Stimulated activated naive CD4-positive, alpha-beta T cell (primary cell): ENCODE results near the gene SCAMP1.

ENCODE experiments used
- DNase-seq, 6 experiments: peaks; one replicate each; lab custom pipeline; 2025; lab: John Stamatoyannopoulos, UW

SCAMP1 gene

GRCh38 chr5:78513441-78513840 is 153.0 kb downstream of the SCAMP1 start:
- no peak for DNase-seq

DNA sequence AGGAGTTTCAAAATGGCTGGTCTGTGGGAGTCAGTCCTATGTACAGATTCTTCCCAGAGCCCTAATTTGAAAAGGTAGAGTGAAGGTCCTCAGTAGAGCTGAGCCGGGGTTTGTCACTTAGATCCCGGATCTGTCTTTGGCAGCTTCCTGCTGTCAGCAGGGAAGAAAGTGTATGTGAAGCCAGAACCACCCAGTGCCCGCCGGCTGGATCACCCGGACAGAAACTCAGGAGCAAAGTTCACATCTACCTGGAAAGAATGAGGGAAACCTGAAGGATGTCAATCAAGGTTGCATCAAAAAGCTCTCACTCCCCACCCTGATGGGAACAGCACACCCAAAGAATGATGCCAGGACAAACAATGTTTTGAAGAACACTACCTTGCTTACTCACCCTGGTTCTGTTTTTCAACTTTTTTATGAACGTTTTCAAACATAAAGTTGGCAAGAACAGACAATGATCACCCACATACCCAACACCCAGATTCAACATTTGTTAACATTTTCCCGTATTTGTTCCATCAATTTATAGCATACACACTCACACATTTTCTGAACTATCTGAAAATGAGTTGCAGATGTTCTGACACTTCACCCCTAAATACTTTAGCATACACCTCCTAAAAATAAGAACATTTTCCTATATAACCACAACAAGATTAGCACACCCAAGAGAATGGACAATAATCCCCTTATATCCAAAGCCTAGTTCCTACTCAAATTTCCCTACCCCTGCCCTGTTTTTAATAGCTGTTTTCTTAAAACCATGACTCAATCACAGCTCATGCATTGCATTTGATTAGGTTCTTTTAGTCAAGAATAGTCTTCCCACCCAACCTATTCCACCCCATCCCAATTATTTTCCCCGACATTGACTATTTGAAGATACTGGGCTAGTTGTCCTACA is 154.3 kb downstream of the SCAMP1 start:
- no peak for DNase-seq

GRCh38 chr5:78515670-78516069 is 155.3 kb downstream of the SCAMP1 start:
- no peak for DNase-seq

DNA sequence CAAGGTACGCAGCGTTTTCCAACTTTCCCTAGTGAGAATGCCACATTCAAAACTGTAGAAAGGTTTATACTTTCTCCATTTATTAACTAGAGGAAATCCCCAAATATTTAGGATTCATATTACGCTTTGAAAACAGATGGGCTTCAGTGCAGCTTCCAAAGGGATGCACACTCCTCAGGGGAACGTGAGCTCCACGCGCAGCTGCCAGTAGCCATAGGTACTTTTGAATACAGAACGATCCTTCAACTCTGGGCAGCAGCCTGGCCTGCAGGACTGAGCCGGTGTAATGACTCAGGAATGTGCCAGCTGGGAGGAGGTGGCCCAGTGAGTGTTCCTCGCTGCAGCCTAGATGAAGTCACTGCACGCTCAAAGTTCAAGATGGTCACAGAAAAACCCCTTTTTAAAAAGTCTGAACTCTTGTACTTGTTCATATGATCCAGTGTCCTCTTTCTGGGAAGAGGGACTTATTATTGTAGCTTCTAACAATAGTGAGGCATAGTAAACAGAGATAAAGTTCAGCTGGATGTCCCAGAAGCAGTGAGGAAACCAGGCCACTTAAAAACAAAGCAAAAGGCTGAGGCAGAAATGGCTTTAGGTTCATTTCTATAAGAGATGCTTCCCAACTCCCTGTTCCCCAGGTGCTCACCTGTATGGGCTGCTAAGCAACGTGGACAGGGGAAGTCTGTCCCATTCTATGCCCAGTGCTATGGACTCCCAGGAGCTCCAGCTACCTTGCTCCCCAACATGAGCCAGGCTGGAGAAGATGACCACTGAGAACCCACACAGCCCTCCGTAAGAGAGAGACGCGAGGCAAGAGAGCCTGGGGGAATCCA is 158.2 kb downstream of the SCAMP1 start:
- DNase-seq, result no peak

GRCh38 chr5:78519198-78519941 is 159.0 kb downstream of the SCAMP1 start:
- no peak for DNase-seq

- no peak for DNase-seq
These were observed 161.0 kb downstream of the SCAMP1 start for GRCh38 chr5:78521455-78521854.

GRCh38 chr5:78522476-78523260 is 162.3 kb downstream of the SCAMP1 start:
- DNase-seq, result no peak

DNA sequence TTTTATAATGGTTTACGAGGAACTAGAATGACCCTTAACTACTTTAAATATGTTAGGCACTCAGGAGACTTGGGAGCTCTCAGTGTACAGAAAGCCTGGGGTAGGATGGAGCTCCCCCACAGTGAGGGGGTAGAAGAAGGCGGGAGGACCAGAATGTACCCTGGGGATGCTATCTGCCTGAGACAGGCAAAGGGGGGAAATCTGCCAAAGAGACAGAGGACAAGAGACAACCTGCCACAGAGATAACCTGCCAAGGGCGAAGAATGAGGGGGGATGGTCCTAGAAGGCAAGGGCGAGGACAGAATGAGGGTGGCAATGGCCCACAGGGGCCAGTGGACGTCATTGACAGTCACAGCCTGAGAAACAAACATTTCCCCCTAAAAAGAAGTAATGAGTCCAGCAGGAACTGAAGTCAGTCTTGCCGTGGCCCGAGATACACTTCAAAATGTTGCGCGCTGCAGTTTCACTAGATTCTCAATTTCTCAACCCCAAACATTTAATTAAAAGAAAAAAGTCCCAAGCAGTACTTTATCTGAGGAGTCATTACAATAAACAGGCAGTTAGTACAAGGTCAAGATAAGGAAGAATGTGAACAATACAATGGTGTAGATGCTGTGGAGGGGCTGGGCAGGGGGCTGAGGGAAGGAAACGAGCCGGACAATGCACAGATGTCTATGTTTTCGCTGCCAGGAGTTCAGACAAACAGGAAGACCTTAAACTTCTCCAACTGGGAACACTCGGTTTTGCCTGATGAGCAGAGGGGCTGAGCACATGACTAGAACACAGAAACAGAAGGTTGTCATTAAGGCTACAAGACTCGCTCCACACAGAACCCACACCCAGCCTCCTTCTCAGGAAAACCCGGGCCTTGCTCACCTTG is 163.1 kb downstream of the SCAMP1 start:
- no peak for DNase-seq

DNA sequence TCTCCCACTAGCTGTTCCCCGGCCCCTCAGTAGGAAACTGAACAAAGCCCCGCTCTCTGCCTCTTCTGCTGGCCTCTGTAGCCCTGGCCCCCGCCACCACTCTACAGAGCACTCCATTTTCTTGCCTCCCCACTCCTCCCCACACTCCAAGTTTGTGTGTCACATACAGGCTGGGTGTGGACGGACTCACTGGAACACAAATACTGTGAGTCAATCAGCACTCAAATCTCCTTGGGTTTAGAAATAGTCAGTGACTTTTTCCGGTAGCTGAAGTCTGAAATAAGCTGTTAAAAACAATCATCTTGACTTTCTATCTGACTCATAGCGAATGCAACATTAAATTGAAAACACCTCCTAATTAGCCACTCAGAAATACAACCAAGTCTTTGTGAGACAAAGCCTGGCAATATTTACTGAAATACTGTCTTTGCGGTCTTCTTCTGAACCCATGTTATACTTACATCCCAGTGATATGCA is 165.7 kb downstream of the SCAMP1 start:
- no peak for DNase-seq

DNA sequence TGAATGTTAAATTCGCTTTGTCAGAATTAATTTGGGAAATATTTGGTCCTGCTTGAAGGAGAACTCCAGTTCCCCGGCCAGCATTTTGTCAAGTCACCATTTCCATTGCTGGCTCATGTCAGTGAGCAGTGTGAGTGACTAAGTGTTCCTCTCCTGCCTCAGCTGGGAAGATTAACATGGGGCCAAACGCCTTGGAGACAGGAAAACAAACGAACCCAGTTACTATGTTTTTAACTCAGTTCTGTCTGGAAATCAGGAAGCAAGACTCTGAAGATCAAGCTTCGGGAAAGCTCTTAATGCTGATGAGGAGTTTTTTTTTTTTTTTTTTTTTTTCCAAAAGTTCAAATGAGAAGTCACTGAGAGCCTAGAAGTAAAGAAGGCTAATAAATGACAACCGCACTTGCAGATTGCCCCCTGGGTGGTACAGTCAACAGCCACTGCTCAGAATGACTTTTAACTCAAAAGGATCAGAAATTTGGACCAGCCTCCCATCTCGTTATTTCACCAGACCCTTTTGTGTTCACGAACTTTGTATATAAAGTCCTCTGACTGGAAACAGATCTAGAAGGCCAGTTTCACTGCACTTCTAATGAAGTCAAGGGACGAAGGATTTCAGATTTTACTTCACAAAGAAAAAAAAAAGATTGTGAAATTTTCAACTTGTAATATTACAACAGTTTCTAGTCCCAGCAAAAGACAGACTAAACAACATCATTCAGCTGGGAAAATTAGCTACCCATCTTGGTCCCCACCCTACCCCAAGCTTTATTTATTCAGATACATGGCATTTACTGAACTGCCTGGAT is 166.8 kb downstream of the SCAMP1 start:
- no peak for DNase-seq

DNA sequence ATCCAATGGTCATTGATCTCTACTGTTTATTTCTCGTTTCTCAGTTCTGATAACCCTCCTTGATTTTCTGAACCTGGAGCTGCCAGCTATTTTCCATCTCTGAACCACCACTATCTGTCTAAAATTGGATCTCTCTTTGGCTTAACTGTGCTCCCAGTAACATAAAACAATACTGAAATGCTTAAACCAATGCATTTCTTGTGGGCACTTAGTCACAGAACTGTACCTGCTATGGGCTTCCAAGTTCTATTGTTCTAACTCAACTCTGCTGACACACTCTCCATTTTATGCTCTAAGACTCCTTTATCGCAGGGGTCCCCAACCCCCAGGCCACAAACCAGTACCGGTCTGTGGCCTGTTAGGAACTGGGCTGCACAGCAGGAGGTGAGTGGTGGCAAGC is 167.5 kb downstream of the SCAMP1 start:
- no peak for DNase-seq
